OCI-LY7 (cell line): ENCODE results near the gene KCNQ5. TPM values are rescaled to one million over a fixed set of nuclear protein-coding genes. Genes with fewer than 3 reads are reported as not detected.

ENCODE experiments used
- BruUV-seq: library from RNA; stranded (reverse); fragments of 400-500 nt; replicated peaks from 2 replicates; lab custom pipeline; 2021; lab: Mats Ljungman, UMichigan
- CTCF ChIA-PET: fragments of 300-600 bp; sonication (Branson Sonifier 250); formaldehyde crosslinking; loops from one replicate; lab custom pipeline; 2022; ENCODE audit warnings: antibody characterized with exemption; ENCODE audit not compliant: unreplicated experiment; lab: Charles Lee
- POLR2A ChIA-PET: fragments of 300-600 bp; sonication (Branson Sonifier 250); formaldehyde crosslinking; loops from one replicate; lab custom pipeline; 2022; ENCODE audit warnings: antibody characterized with exemption; lab: Charles Lee
- DNase-seq: peaks from one replicate; pipeline ENCODE4 v3.0.0-alpha.2; 2015; ENCODE audit warnings: low spot score
- H2AFZ ChIP-seq: fragments of 200-600 bp; sonication (generic), shearing (Covaris generic); 2 replicates; pipeline ENCODE4 v1.6.1; 2014; ENCODE audit warnings: mild to moderate bottlenecking, antibody characterized with exemption, low read length, moderate library complexity
- H3K27ac ChIP-seq: fragments of 200-600 bp; sonication (generic); 2 replicates; pipeline ENCODE4 v1.5.1; 2014; ENCODE audit warnings: mixed run types, low read depth, mild to moderate bottlenecking, moderate library complexity, low read length, inconsistent platforms; ENCODE audit not compliant: poor library complexity, severe bottlenecking
- H3K36me3 ChIP-seq: fragments of 200-600 bp; sonication (generic); 2 replicates; pipeline ENCODE4 v1.6.1; 2014; ENCODE audit warnings: mild to moderate bottlenecking, antibody characterized with exemption, low read length, moderate library complexity, mixed read lengths; ENCODE audit not compliant: insufficient read depth
- H3K4me1 ChIP-seq: fragments of 200-600 bp; sonication (generic); 2 replicates; pipeline ENCODE4 v1.5.1; 2014; ENCODE audit warnings: mild to moderate bottlenecking, low read length; ENCODE audit not compliant: insufficient read depth, poor library complexity, severe bottlenecking
- H3K4me2 ChIP-seq: fragments of 200-600 bp; sonication (generic); 2 replicates; pipeline ENCODE4 v1.6.1; 2014; ENCODE audit warnings: mild to moderate bottlenecking, low read length
- H3K4me3 ChIP-seq: fragments of 200-600 bp; sonication (generic); 2 replicates; pipeline ENCODE4 v1.5.1; 2014; ENCODE audit warnings: mild to moderate bottlenecking, low read depth, low read length; ENCODE audit not compliant: poor library complexity, severe bottlenecking
- H3K79me2 ChIP-seq: fragments of 200-600 bp; sonication (generic); 2 replicates; pipeline ENCODE4 v1.6.1; 2016; ENCODE audit warnings: low read depth, mild to moderate bottlenecking, low read length, moderate library complexity, mixed read lengths; ENCODE audit not compliant: insufficient read depth
- H3K9me2 ChIP-seq: fragments of 200-600 bp; sonication (generic); 2 replicates; pipeline ENCODE4 v1.6.1; 2016; ENCODE audit warnings: mild to moderate bottlenecking, low read length, mixed read lengths; ENCODE audit not compliant: insufficient read depth
- H3K9me3 ChIP-seq: fragments of 200-600 bp; sonication (generic); 2 replicates; pipeline ENCODE4 v1.6.1; 2014; ENCODE audit warnings: mild to moderate bottlenecking, mixed run types, low read length, mixed read lengths
- H4K20me1 ChIP-seq: fragments of 200-600 bp; sonication (generic); 2 replicates; pipeline ENCODE4 v1.6.1; 2014; ENCODE audit warnings: mild to moderate bottlenecking, antibody characterized with exemption, low read length, moderate library complexity, mixed read lengths; ENCODE audit not compliant: insufficient read depth
- EZH2phosphoT487 ChIP-seq: fragments of 200-600 bp; sonication (generic); IDR thresholded peaks from 2 replicates; pipeline ENCODE4 v1.6.1; 2018; ENCODE audit warnings: low read depth, borderline replicate concordance, mild to moderate bottlenecking, mixed run types, antibody characterized with exemption, low read length, moderate library complexity, mixed read lengths
- intact Hi-C: fragments of 100-400 bp; cut with micrococcal nuclease; formaldehyde crosslinking; loops from one replicate; pipeline ENCODE4 v1.10.0; 2022; ENCODE audit not compliant: unreplicated experiment
- total RNA-seq, 2 experiments: library from RNA; depleted of rRNA in 1 of 2; stranded (reverse); fragments of >200 nt in 1 of 2; shearing (Covaris generic) in 1 of 2; gene quantifications; 2 replicates each; pipeline ENCODE4 v1.2.3, GENCODE V29; 2014 to 2022
- TF ChIP-seq, protein P1 (sequence below): fragments of 200-600 bp; sonication (generic); conservative IDR thresholded peaks from 2 replicates; pipeline ENCODE4 v1.5.1; 2014; ENCODE audit warnings: mild to moderate bottlenecking, antibody characterized with exemption, low read length, moderate library complexity, mixed read lengths

Gene KCNQ5
- total RNA-seq, 2 experiments from 2014 or later: 26.1 to 29.7 TPM

DNA sequence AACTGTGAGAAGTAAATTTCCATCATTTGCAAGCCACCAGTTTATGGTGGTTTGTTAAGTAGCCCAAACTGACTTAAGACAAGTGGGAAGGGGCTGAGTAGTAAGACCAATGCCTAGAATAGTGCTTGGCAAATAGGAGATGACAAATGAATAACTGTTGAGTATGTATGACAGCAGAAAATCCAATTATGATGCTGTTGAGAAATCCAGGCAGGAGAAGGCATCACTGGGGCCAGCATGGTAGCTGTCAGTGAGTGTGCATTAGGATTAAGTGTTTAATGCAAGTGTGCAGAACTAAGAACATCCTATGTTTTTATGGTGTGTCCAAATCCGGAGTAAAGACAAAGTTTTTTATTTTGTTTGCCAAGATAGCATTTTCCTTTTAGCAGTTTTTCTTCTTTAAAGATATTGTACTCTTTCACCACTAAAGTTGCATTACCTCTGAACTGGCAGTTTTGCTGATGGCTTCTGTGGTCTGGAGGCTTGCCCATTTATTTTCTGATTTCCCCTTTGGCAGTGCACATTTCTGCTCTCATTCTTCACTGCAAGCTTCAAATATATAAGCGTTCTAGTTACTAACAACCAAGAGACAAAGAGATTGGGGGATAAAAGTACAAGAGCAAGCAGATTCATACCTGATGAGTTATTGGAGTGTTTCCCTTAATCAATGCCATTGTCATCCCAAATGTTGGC, 289.7 kb downstream of the KCNQ5 start:
- H3K36me3 ChIP-seq: no peaks in the 10 kb centered on the region
- no peak overlapping the region for H2AFZ ChIP-seq
- no peak for DNase-seq
- no peaks in the 10 kb centered on the region for H3K9me2 ChIP-seq
- CTCF ChIA-PET: no interaction called here
- no TSS peak for BruUV-seq
- H3K27ac ChIP-seq: no peak overlapping the region
- intact Hi-C loops: no loop called here
- H3K9me3 ChIP-seq: no peaks in the 10 kb centered on the region
- H3K4me1 ChIP-seq: no peaks in the 10 kb centered on the region
- H3K4me2 ChIP-seq: no peak overlapping the region
- no peak overlapping the region for H3K4me3 ChIP-seq
- 0 out of 2 replicates have a peak, but pooled peaks cover 3% of the 10 kb centered on the region for H4K20me1 ChIP-seq
- no peak for TF ChIP-seq EZH2phosphoT487
- TF ChIP-seq, protein P1, sequence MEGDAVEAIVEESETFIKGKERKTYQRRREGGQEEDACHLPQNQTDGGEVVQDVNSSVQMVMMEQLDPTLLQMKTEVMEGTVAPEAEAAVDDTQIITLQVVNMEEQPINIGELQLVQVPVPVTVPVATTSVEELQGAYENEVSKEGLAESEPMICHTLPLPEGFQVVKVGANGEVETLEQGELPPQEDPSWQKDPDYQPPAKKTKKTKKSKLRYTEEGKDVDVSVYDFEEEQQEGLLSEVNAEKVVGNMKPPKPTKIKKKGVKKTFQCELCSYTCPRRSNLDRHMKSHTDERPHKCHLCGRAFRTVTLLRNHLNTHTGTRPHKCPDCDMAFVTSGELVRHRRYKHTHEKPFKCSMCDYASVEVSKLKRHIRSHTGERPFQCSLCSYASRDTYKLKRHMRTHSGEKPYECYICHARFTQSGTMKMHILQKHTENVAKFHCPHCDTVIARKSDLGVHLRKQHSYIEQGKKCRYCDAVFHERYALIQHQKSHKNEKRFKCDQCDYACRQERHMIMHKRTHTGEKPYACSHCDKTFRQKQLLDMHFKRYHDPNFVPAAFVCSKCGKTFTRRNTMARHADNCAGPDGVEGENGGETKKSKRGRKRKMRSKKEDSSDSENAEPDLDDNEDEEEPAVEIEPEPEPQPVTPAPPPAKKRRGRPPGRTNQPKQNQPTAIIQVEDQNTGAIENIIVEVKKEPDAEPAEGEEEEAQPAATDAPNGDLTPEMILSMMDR: no peak
- no peaks in the 10 kb centered on the region for H3K79me2 ChIP-seq
- POLR2A ChIA-PET: interaction anchor here (1.0 kb wide), 2 partner anchors 9 to 281 kb away, joined by 3 read pairs; no protein-coding TSS in a partner anchor

DNA sequence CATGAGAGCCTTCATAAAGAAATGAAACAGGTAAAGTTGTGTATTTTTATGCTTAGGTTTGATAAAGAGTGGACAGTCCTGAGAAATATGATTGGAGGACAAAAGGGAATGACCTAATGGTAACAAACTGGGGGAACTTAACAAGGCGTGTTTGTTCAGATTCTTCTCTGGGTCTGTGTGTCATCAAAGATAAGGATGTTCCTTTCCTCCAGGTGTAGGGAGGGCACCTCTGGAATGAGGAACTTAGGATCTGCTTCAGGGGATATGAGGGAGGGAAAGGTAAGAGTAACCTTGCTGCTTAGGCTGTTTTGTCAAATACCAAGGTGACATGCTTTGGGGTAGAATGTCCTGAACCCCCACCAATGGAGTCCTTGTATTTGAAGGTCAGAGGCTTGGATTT, 291.9 kb downstream of the KCNQ5 start:
- H2AFZ ChIP-seq: no peak overlapping the region
- TF ChIP-seq, protein P1: no peak
- no peaks in the 10 kb centered on the region for H3K36me3 ChIP-seq
- H3K4me2 ChIP-seq: no peak overlapping the region
- no peaks in the 10 kb centered on the region for H3K4me1 ChIP-seq
- intact Hi-C loops: no loop called here
- no TSS peak for BruUV-seq
- H4K20me1 ChIP-seq: 0 out of 2 replicates have a peak, but pooled peaks cover 3% of the 10 kb centered on the region
- H3K9me3 ChIP-seq: no peaks in the 10 kb centered on the region
- no peak for DNase-seq
- no peak overlapping the region for H3K27ac ChIP-seq
- H3K9me2 ChIP-seq: no peaks in the 10 kb centered on the region
- ChIA-PET POLR2A (interaction anchor here (0.6 kb wide), 1 partner anchor 106 kb away, joined by 3 read pairs; no protein-coding TSS in a partner anchor), CTCF (interaction anchor here (0.5 kb wide), 1 partner anchor 183 kb away, joined by 4 read pairs; no protein-coding TSS in a partner anchor)
- H3K79me2 ChIP-seq: no peaks in the 10 kb centered on the region
- H3K4me3 ChIP-seq: no peak overlapping the region

DNA sequence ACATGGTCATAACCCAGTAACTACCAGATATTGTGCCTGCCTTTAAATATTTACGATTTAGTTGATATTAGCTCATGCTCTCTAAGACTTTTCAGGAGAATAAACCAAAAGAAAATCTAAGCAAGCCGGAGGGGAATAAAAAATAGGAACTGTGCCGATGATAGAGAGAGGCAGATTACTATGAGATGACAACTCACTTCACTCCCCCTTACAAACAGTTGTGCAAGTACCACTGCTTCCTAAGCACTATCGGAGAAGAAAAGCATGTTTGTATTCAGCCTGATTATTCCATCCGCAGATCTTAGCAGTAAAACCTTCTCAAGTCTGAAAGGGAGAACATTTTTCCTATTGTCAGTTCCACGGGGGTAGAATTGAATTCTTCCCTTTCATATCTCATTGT, 294.4 kb downstream of the KCNQ5 start:
- ChIA-PET CTCF (no interaction called here), POLR2A (interaction anchor here (0.6 kb wide), 1 partner anchor 71 kb away, joined by 3 read pairs; no protein-coding TSS in a partner anchor)
- H3K4me1 ChIP-seq: no peaks in the 10 kb centered on the region
- H3K79me2 ChIP-seq: no peaks in the 10 kb centered on the region
- TF ChIP-seq EZH2phosphoT487: no peak
- intact Hi-C loops: no loop called here
- no TSS peak for BruUV-seq
- no peaks in the 10 kb centered on the region for H3K36me3 ChIP-seq
- no peaks in the 10 kb centered on the region for H3K9me3 ChIP-seq
- H3K9me2 ChIP-seq: no peaks in the 10 kb centered on the region
- no peak overlapping the region for H2AFZ ChIP-seq
- no peak overlapping the region for H3K27ac ChIP-seq
- H3K4me3 ChIP-seq: no peak overlapping the region
- no peak overlapping the region for H3K4me2 ChIP-seq
- H4K20me1 ChIP-seq: 0 out of 2 replicates have a peak, but pooled peaks cover 12% of the 10 kb centered on the region
- DNase-seq: no peak
